Esophagus muscularis mucosa (tissue), 4 donors: ENCODE results near the gene MAGEB16. TPM values are rescaled to one million over a fixed set of nuclear protein-coding genes. Genes with fewer than 3 reads are reported as not detected.

Experiments
- DNase-seq: peaks from one replicate; pipeline ENCODE4 v3.0.0-alpha.2; 2017; ENCODE audit errors: extremely low spot score
- H3K27ac ChIP-seq, 4 donors: fragments of 200-600 bp; sonication (generic); replicated peaks in 1 of 4; 1 replicate in 3 of 4; 2 replicates in 1 of 4; pipeline ENCODE4 v1.5.1; 2016 to 2019; ENCODE audit warnings: mild to moderate bottlenecking in 1 of 4
- H3K27me3 ChIP-seq, 4 donors: fragments of 200-600 bp; sonication (generic); one replicate each; pipeline versions ENCODE4 v1.5.1 to v1.6.0; 2016 to 2019
- H3K36me3 ChIP-seq, 4 donors: fragments of 200-600 bp; sonication (generic); one replicate each; pipeline ENCODE4 v1.5.1; 2016 to 2019
- H3K4me1 ChIP-seq, 4 donors: fragments of 200-600 bp; sonication (generic); one replicate each; pipeline ENCODE4 v1.5.1; 2016 to 2019
- H3K4me3 ChIP-seq, 4 donors: fragments of 200-600 bp; sonication (generic); 1 replicate in 2 of 4; 2 replicates in 2 of 4; pipeline ENCODE4 v1.5.1; 2016 to 2019; ENCODE audit warnings: mild to moderate bottlenecking in 4 of 4, moderate library complexity in 1 of 4
- H3K9me3 ChIP-seq, 4 donors: fragments of 200-600 bp; sonication (generic); 1 replicate in 3 of 4; 2 replicates in 1 of 4; pipeline ENCODE4 v1.5.1; 2016 to 2019
- CTCF ChIP-seq, 3 experiments: fragments of 200-600 bp in 2 of 3; fragments of 450-650 bp in 1 of 3; sonication (generic) in 2 of 3; IDR thresholded peaks; one replicate each; pipeline ENCODE4 v1.5.1; 2017 to 2019; ENCODE audit warnings: antibody characterized with exemption in 3 of 3, mild to moderate bottlenecking in 2 of 3, moderate library complexity in 1 of 3
- EP300 ChIP-seq: sonication (generic); formaldehyde crosslinking; IDR thresholded peaks from one replicate; pipeline ENCODE4 v1.6.1; 2017; ENCODE audit warnings: antibody characterized with exemption
- POLR2A ChIP-seq: fragments of 450-650 bp; IDR thresholded peaks from one replicate; pipeline ENCODE4 v1.6.1; 2017; ENCODE audit warnings: antibody characterized with exemption, moderate library complexity, mild to moderate bottlenecking, low read depth
- POLR2AphosphoS5 ChIP-seq, 2 donors: sonication (generic); formaldehyde crosslinking; IDR thresholded peaks; one replicate each; pipeline ENCODE4 v1.6.1; 2017; ENCODE audit warnings: antibody characterized with exemption in 2 of 2
- WGBS: methylation state at CpG from one replicate; pipeline ENCODE4 v1.1.5; 2018; 5-methylcytosine and 5-hydroxymethylcytosine counted together
- intact Hi-C: fragments of 100-400 bp; cut with DNase I; formaldehyde crosslinking; loops from one replicate; pipeline ENCODE4 v1.15.1; 2023
- total RNA-seq, 4 donors: library from RNA; depleted of rRNA; stranded (reverse); fragments of >200 nt; gene quantifications; one replicate each; pipeline versions ENCODE4 v1.1.0 to v1.2.1, GENCODE V29; 2016

MAGEB16 gene
- not detected for total RNA-seq

GRCh38 chrX:35798042-35798441 lies at the start of gene MAGEB16:
Gene MAGEB16, plus strand, starts transcription at chrX:35798342. Its CDS starts 3,855 bp downstream, at chrX:35802197.
- intact Hi-C loops = no loop called here
- DNase-seq = no peak
- H3K27me3 ChIP-seq = no peaks in the 10 kb centered on the region
- H3K9me3 ChIP-seq = no peaks in the 10 kb centered on the region
- H3K27ac ChIP-seq = no peak within 1 kb of the TSS
- WGBS = 90% methylated on average over 15 of the region's 15 CpGs
- TF ChIP-seq POLR2A (no peak), CTCF (IDR thresholded peaks at IDR 0.05) (no peak), EP300 (no peak), POLR2AphosphoS5 (IDR thresholded peaks at IDR 0.05) (no peak)
- no peaks in the 10 kb centered on the region for H3K36me3 ChIP-seq
- H3K4me1 ChIP-seq = no peaks in the 10 kb centered on the region
- H3K4me3 ChIP-seq = no peak within 1 kb of the TSS

DNA sequence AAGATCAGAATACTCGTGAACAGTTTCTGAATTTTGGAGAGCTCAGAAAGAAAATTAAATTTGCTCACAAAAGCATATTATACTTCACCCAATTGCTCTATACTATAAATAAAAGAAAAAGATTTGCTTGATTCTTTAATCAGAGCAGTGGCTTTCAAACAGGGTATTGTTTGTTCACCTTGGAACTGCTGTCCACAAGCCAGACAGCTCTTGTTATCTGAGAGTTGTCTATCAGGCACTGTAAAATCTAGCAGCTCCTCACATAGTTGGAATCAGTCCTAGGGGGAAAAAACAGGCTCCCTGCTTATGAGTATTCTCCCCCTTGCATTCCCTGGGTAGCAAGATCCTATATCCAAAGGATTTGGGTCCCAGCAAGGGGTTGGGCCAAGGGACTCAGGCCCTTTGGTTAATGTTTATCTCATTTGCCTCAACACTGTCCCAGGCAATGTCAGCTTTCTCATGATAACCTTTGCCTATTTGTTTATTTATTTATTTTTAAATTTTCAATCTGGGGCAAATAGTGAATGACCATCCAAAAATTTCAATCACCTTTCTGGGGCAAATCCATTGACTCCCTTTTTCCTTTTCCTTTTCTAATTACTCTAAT lies 24.1 kb upstream of the MAGEB16 start:
- TF ChIP-seq POLR2A = no peak
- TF ChIP-seq EP300 = no peak
- no peak for TF ChIP-seq CTCF (IDR thresholded peaks at IDR 0.05)
- TF ChIP-seq POLR2AphosphoS5 (IDR thresholded peaks at IDR 0.05) = no peak
- no peak overlapping the region for H3K27ac ChIP-seq
- no peak for DNase-seq
- no peaks in the 10 kb centered on the region for H3K4me1 ChIP-seq
- H3K4me3 ChIP-seq = no peak overlapping the region
- intact Hi-C loops = no loop called here
- no peaks in the 10 kb centered on the region for H3K9me3 ChIP-seq
- H3K36me3 ChIP-seq = no peaks in the 10 kb centered on the region
- 80% methylated on average over 1 of the region's 1 CpG for WGBS
- no peaks in the 10 kb centered on the region for H3K27me3 ChIP-seq

GRCh38 chrX:35785075-35785474 lies 13.1 kb upstream of the MAGEB16 start:
- Histone ChIP-seq H3K9me3 (no peaks in the 10 kb centered on the region), H3K27me3 (no peaks in the 10 kb centered on the region), H3K27ac (no peak overlapping the region), H3K36me3 (no peaks in the 10 kb centered on the region), H3K4me3 (no peak overlapping the region), H3K4me1 (no peaks in the 10 kb centered on the region)
- DNase-seq = no peak
- 91% methylated on average over 6 of the region's 6 CpGs for WGBS
- intact Hi-C loops = no loop called here
- no peak for TF ChIP-seq EP300
- TF ChIP-seq POLR2A = no peak
- TF ChIP-seq POLR2AphosphoS5 (IDR thresholded peaks at IDR 0.05) = no peak
- TF ChIP-seq CTCF (IDR thresholded peaks at IDR 0.05) = no peak

- Histone ChIP-seq H3K36me3 (no peaks in the 10 kb centered on the region), H3K4me1 (no peaks in the 10 kb centered on the region), H3K9me3 (no peaks in the 10 kb centered on the region), H3K27ac (no peak overlapping the region), H3K4me3 (no peak overlapping the region), H3K27me3 (no peaks in the 10 kb centered on the region)
- 66% methylated on average over 2 of the region's 2 CpGs for WGBS
- no peak for DNase-seq
- intact Hi-C loops = no loop called here
- TF ChIP-seq EP300 (no peak), POLR2AphosphoS5 (IDR thresholded peaks at IDR 0.05) (no peak), CTCF (IDR thresholded peaks at IDR 0.05) (no peak), POLR2A (no peak)
Observed at GRCh38 chrX:35786271-35786670, 11.9 kb upstream of the MAGEB16 start.

GRCh38 chrX:35787867-35788266 lies 10.3 kb upstream of the MAGEB16 start:
- no peaks in the 10 kb centered on the region for H3K36me3 ChIP-seq
- no peaks in the 10 kb centered on the region for H3K4me1 ChIP-seq
- H3K9me3 ChIP-seq = no peaks in the 10 kb centered on the region
- WGBS = 71% methylated on average over 2 of the region's 2 CpGs
- no peaks in the 10 kb centered on the region for H3K27me3 ChIP-seq
- DNase-seq = no peak
- no peak overlapping the region for H3K27ac ChIP-seq
- intact Hi-C loops = no loop called here
- no peak overlapping the region for H3K4me3 ChIP-seq
- no peak for TF ChIP-seq EP300
- TF ChIP-seq CTCF (IDR thresholded peaks at IDR 0.05) = no peak
- TF ChIP-seq POLR2AphosphoS5 (IDR thresholded peaks at IDR 0.05) = no peak
- TF ChIP-seq POLR2A = no peak
